GM19438 (cell line): ENCODE results near the gene KIF16B.

Experiments used
- ATAC-seq: cut with Tn5 transposase; IDR thresholded peaks from one replicate; pipeline ENCODE4 v1.9.1; 2021; ENCODE audit warnings: low read depth; ENCODE audit not compliant: unreplicated experiment

KIF16B gene

GRCh38 chr20:16313917-16314316, 259.3 kb downstream of the KIF16B start:
- no peak for ATAC-seq

GRCh38 chr20:16312998-16313397, 260.2 kb downstream of the KIF16B start:
- ATAC-seq: no peak

- ATAC-seq: no peak
Observed at GRCh38 chr20:16311756-16312155, 261.5 kb downstream of the KIF16B start.

GRCh38 chr20:16308754-16309153, 264.5 kb downstream of the KIF16B start:
- no peak for ATAC-seq

- ATAC-seq: no peak
Observed at GRCh38 chr20:16302818-16303217, 270.4 kb downstream of the KIF16B start.

- ATAC-seq: no peak
Observed at GRCh38 chr20:16301986-16302385, 271.3 kb downstream of the KIF16B start.

GRCh38 chr20:16299897-16300296, 273.4 kb downstream of the KIF16B start:
- no peak for ATAC-seq

GRCh38 chr20:16296931-16297330, 276.3 kb downstream of the KIF16B start:
- ATAC-seq: no peak

- no peak for ATAC-seq
Observed at GRCh38 chr20:16295534-16295933, 277.7 kb downstream of the KIF16B start.

GRCh38 chr20:16293590-16293989, 279.7 kb downstream of the KIF16B start:
- ATAC-seq: no peak

- ATAC-seq: no peak
Observed at GRCh38 chr20:16292226-16292880, 280.9 kb downstream of the KIF16B start.

- ATAC-seq: no peak
Observed at GRCh38 chr20:16290358-16290757, 282.9 kb downstream of the KIF16B start.

GRCh38 chr20:16287776-16288175, 285.5 kb downstream of the KIF16B start:
- no peak for ATAC-seq

- ATAC-seq: no peak
Observed at GRCh38 chr20:16286601-16287000, 286.6 kb downstream of the KIF16B start.

GRCh38 chr20:16284385-16285100, 288.7 kb downstream of the KIF16B start:
- no peak for ATAC-seq

- no peak for ATAC-seq
Observed at GRCh38 chr20:16283978-16284377, 289.3 kb downstream of the KIF16B start.

- no peak for ATAC-seq
Observed at GRCh38 chr20:16283307-16283706, 289.9 kb downstream of the KIF16B start.

GRCh38 chr20:16280219-16280618, 293.0 kb downstream of the KIF16B start:
- ATAC-seq: no peak

- no peak for ATAC-seq
Observed at GRCh38 chr20:16279320-16279719, 293.9 kb downstream of the KIF16B start.

- no peak for ATAC-seq
Observed at GRCh38 chr20:16273812-16274555, 299.3 kb downstream of the KIF16B start.

GRCh38 chr20:16272780-16273360, 300.4 kb downstream of the KIF16B start:
- no peak for ATAC-seq
